AG10803 (cell line): ENCODE results near the gene PRKCE.

Experiments used
- DNase-seq: peaks from one replicate; pipeline ENCODE4 v3.0.0; 2010; ENCODE audit warnings: low read depth
- H3K4me3 ChIP-seq: 2 replicates; pipeline ENCODE4 v1.5.1; 2011; ENCODE audit warnings: mild to moderate bottlenecking, low read length, control low read depth
- CTCF ChIP-seq: conservative IDR thresholded peaks from 2 replicates; pipeline ENCODE4 v1.5.1; 2011; ENCODE audit warnings: mild to moderate bottlenecking, low read length, control low read depth, inconsistent platforms

Gene PRKCE

DNA sequence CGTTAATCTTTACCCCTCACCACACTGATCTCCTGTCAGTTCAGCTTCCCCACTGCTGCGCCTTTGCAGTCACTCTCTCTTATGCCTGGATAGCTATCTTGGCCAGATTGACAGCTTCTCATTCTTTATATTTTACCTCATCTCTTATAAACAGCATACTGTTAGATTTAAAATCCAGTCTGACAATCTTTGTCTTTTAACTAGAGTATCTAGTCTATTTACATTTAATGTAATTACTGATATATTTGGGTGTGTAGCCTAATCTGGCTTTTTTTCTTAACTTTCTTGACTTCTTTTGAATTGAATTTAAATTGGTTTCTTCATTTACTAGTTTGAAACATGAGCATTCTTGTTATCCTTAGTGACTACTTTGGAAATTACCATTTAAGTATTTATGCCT is 225.1 kb downstream of the PRKCE start:
- no peak for TF ChIP-seq CTCF
- H3K4me3 ChIP-seq: no peak overlapping the region

GRCh38 chr2:45879406-45879805 is 227.9 kb downstream of the PRKCE start:
- no peak for TF ChIP-seq CTCF
- no peak for DNase-seq
- H3K4me3 ChIP-seq: no peak overlapping the region

More for the DNA sequence above, 225.1 kb downstream of the PRKCE start:
- no peak for DNase-seq

DNA sequence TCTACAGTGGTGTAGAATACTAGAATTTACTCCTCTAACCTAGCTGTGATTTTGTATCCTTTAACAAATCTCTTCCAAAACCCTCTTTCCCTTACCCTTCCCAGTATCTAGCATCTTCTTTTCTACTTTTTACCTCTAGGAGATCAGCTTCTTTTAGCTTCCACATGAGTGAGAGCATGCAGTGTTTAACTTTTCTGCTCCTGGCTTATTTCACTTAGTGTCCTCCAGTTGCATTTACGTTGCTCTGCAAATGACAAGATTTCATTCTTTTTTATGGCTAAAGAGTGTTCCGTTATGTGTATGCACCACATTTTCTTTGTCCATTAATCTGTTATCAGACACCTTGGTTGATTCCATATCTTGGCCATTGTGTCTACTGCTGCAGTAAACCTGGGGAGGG is 228.5 kb downstream of the PRKCE start:
- TF ChIP-seq CTCF: no peak
- DNase-seq: no peak
- H3K4me3 ChIP-seq: no peak overlapping the region

GRCh38 chr2:45881970-45882581 is 230.6 kb downstream of the PRKCE start:
- no peak for DNase-seq
- no peak for TF ChIP-seq CTCF
- no peak overlapping the region for H3K4me3 ChIP-seq

GRCh38 chr2:45882707-45883602 is 231.5 kb downstream of the PRKCE start:
- peak; percentile 93 for DNase-seq
- no peak for TF ChIP-seq CTCF

GRCh38 chr2:45883603-45884000 is 232.1 kb downstream of the PRKCE start:
- no peak for TF ChIP-seq CTCF
- no peak overlapping the region for H3K4me3 ChIP-seq
- DNase-seq: no peak

More at GRCh38 chr2:45882707-45883602, 231.5 kb downstream of the PRKCE start:
- H3K4me3 ChIP-seq: no peak overlapping the region

GRCh38 chr2:45884126-45884525 is 232.7 kb downstream of the PRKCE start:
- DNase-seq: no peak
- no peak for TF ChIP-seq CTCF
- H3K4me3 ChIP-seq: no peak overlapping the region
